A549 (cell line): ENCODE results near the gene TUBG2. TPM values are rescaled to one million over a fixed set of nuclear protein-coding genes. Genes with fewer than 3 reads are reported as not detected.

Experiments
- ATAC-seq, 2 experiments: fragments of 200-7000 bp in 1 of 2; fragments of >200 bp in 1 of 2; cut with Nextera tagmentation in 1 of 2; cut with Tn5 transposase in 1 of 2; 3 replicates each; pipeline versions ENCODE4 v1.8.0 to v1.9.1; 2018 to 2020; ENCODE audit warnings: mild to moderate bottlenecking in 1 of 2, moderate library complexity in 1 of 2
- CTCF ChIA-PET: fragments of 300-600 bp; sonication (Branson Sonifier 250); formaldehyde crosslinking; extraction: SDS; loops from one replicate; lab custom pipeline; 2021; ENCODE audit warnings: antibody characterized with exemption, inconsistent platforms; lab: Yijun Ruan, JAX
- POLR2A ChIA-PET: fragments of 350-600 bp; formaldehyde crosslinking; extraction: SDS; loops from one replicate; lab custom pipeline; 2021; ENCODE audit warnings: antibody characterized with exemption, inconsistent platforms; lab: Yijun Ruan, JAX
- DNase-seq, 2 experiments: peaks; one replicate each; pipeline versions ENCODE4 v3.0.0 to v3.0.0-alpha.2; 2011 to 2016; ENCODE audit warnings: low read depth in 1 of 2, low spot score in 1 of 2
- FAIRE-seq: peaks from 2 replicates; lab custom pipeline; 2011; peaks lifted over from hg19 to GRCh38; lab: Jason Lieb, UNC
- H3K27ac ChIP-seq, 2 experiments: fragments of >200 bp; sonication (Bioruptor Twin); formaldehyde crosslinking; 3 replicates each; pipeline ENCODE4 v1.5.1; 2016 to 2017
- H3K4me1 ChIP-seq: fragments of >200 bp; sonication (Bioruptor Twin); formaldehyde crosslinking; 3 replicates; pipeline ENCODE4 v1.6.1; 2016
- H3K4me2 ChIP-seq: fragments of >200 bp; sonication (Bioruptor Twin); formaldehyde crosslinking; 3 replicates; pipeline ENCODE4 v1.6.1; 2016
- H3K4me3 ChIP-seq: fragments of >200 bp; sonication (Bioruptor Twin); formaldehyde crosslinking; 3 replicates; pipeline ENCODE4 v1.5.1; 2016
- H3K9me3 ChIP-seq: fragments of >200 bp; sonication (Bioruptor Twin); formaldehyde crosslinking; 3 replicates; pipeline ENCODE4 v1.6.1; 2016
- EHMT2 ChIP-seq: fragments of 200-600 bp; sonication (generic); IDR thresholded peaks from 2 replicates; pipeline ENCODE4 v1.6.1; 2016; ENCODE audit warnings: antibody characterized with exemption, low read depth, mild to moderate bottlenecking, moderate library complexity
- EP300 ChIP-seq, 2 experiments: fragments of >200 bp; sonication (Bioruptor Twin); formaldehyde crosslinking; IDR thresholded peaks; 2 replicates in 1 of 2; 3 replicates in 1 of 2; pipeline ENCODE4 v1.6.1; 2016 to 2017
- FOSB ChIP-seq: fragments of 250-450 bp; sonication (Bioruptor Pico); IDR thresholded peaks from 2 replicates; pipeline ENCODE4 v1.5.0; 2020; ENCODE audit warnings: mild to moderate bottlenecking, moderate library complexity
- FOXS1 ChIP-seq: fragments of 250-450 bp; sonication (Bioruptor Pico); IDR thresholded peaks from 2 replicates; pipeline ENCODE4 v1.5.0; 2020; ENCODE audit warnings: mild to moderate bottlenecking, moderate library complexity
- HOXA7 ChIP-seq: fragments of 250-450 bp; sonication (Bioruptor Pico); IDR thresholded peaks from 2 replicates; pipeline ENCODE4 v1.5.0; 2020; ENCODE audit warnings: mild to moderate bottlenecking, moderate library complexity
- HOXB5 ChIP-seq: fragments of 250-450 bp; sonication (Bioruptor Pico); IDR thresholded peaks from 2 replicates; pipeline ENCODE4 v1.5.0; 2020; ENCODE audit warnings: mild to moderate bottlenecking, moderate library complexity
- JUN ChIP-seq, 2 experiments: fragments of >200 bp; sonication (Bioruptor Twin); formaldehyde crosslinking; IDR thresholded peaks; 2 replicates in 1 of 2; 3 replicates in 1 of 2; pipeline ENCODE4 v1.6.1; 2016 to 2017
- KDM5A ChIP-seq: fragments of 200-600 bp; sonication (generic); IDR thresholded peaks from 2 replicates; pipeline ENCODE4 v1.6.1; 2016; ENCODE audit warnings: antibody characterized with exemption, mild to moderate bottlenecking
- MAZ ChIP-seq: fragments of 150-350 bp; IDR thresholded peaks from 2 replicates; pipeline ENCODE4 v1.6.1; 2014; ENCODE audit warnings: antibody characterized with exemption, low read depth, low read length, borderline replicate concordance
- NFE2L2 ChIP-seq: fragments of 150-350 bp; conservative IDR thresholded peaks from 2 replicates; pipeline ENCODE4 v1.6.1; 2014; ENCODE audit warnings: low read length
- NPAS2 ChIP-seq: fragments of 250-450 bp; sonication (Bioruptor Pico); IDR thresholded peaks from 2 replicates; pipeline ENCODE4 v1.8.0; 2022; ENCODE audit warnings: mild to moderate bottlenecking, moderate library complexity, borderline replicate concordance
- NR3C1 ChIP-seq: fragments of >200 bp; sonication (Bioruptor Twin); formaldehyde crosslinking; IDR thresholded peaks from 3 replicates; pipeline ENCODE4 v1.6.1; 2017
- RAD21 ChIP-seq, 2 experiments: fragments of >200 bp in 1 of 2; sonication (Bioruptor Twin) in 1 of 2; formaldehyde crosslinking in 1 of 2; IDR thresholded peaks in 1 of 2; conservative IDR thresholded peaks in 1 of 2; 2 replicates in 1 of 2; 3 replicates in 1 of 2; pipeline ENCODE4 v1.6.1; 2012 to 2018; ENCODE audit warnings: inconsistent platforms in 1 of 2
- RCOR1 ChIP-seq: fragments of 150-350 bp; IDR thresholded peaks from 2 replicates; pipeline ENCODE4 v1.6.1; 2014; ENCODE audit warnings: antibody characterized with exemption, low read length, low read depth
- RFX5 ChIP-seq: fragments of 450-650 bp; IDR thresholded peaks from 2 replicates; pipeline ENCODE4 v1.7.1; 2014; ENCODE audit warnings: antibody characterized with exemption, mild to moderate bottlenecking, moderate library complexity
- RNF2 ChIP-seq: fragments of 200-600 bp; sonication (generic); IDR thresholded peaks from 2 replicates; pipeline ENCODE4 v1.6.1; 2016; ENCODE audit warnings: low read depth, mild to moderate bottlenecking, antibody characterized with exemption, moderate library complexity, borderline replicate concordance
- SMC3 ChIP-seq: fragments of >200 bp; sonication (Bioruptor Twin); formaldehyde crosslinking; IDR thresholded peaks from 3 replicates; pipeline ENCODE4 v1.6.1; 2018; ENCODE audit warnings: inconsistent platforms
- SREBF2 ChIP-seq: fragments of 450-650 bp; IDR thresholded peaks from 2 replicates; pipeline ENCODE4 v1.6.1; 2014; ENCODE audit warnings: mild to moderate bottlenecking, moderate library complexity
- TFCP2L1 ChIP-seq: fragments of 250-450 bp; sonication (Bioruptor Pico); IDR thresholded peaks from 2 replicates; pipeline ENCODE4 v1.5.0; 2021; ENCODE audit warnings: mild to moderate bottlenecking
- ZC3H11A ChIP-seq: fragments of 450-650 bp; IDR thresholded peaks from 2 replicates; pipeline ENCODE4 v1.6.1; 2014; ENCODE audit warnings: antibody characterized with exemption, mild to moderate bottlenecking
- ZFP36 ChIP-seq: fragments of 450-650 bp; IDR thresholded peaks from 2 replicates; pipeline ENCODE4 v1.6.1; 2014; ENCODE audit warnings: borderline replicate concordance; ENCODE audit not compliant: partially characterized antibody
- ZNF302 ChIP-seq: fragments of 250-450 bp; sonication (Bioruptor Pico); IDR thresholded peaks from 2 replicates; pipeline ENCODE4 v1.9.0; 2021; ENCODE audit warnings: inconsistent platforms, mild to moderate bottlenecking, moderate library complexity
- WGBS: methylation state at CpG from one replicate; pipeline ENCODE4 v1.1.6; 2017; ENCODE audit errors: missing lambda C conversion rate; 5-methylcytosine and 5-hydroxymethylcytosine counted together
- polyA plus RNA-seq, 4 experiments: library from polyadenylated mRNA; depleted of rRNA in 3 of 4; stranded (reverse); fragments of >200 nt; fragmentation: RNase III in 1 of 4; extraction: RNeasy Plus Mini Kit Qiagen cat#74134 plus additional on column Dnase treatment in 1 of 4; gene quantifications; 2 replicates in 3 of 4; 3 replicates in 1 of 4; pipeline ENCODE4 v1.2.3, GENCODE V29; 2011 to 2017
- TF ChIP-seq, protein P1 (sequence below): fragments of >200 bp; sonication (Bioruptor Twin); formaldehyde crosslinking; IDR thresholded peaks from 3 replicates; pipeline ENCODE4 v1.5.1; 2016
- TF ChIP-seq, protein P2 (sequence below): IDR thresholded peaks from 2 replicates; pipeline ENCODE4 v1.6.1; 2012
- TF ChIP-seq, protein P3 (sequence below): fragments of 250-450 bp; sonication (Bioruptor Pico); IDR thresholded peaks from 2 replicates; pipeline ENCODE4 v1.5.0; 2021; ENCODE audit warnings: mild to moderate bottlenecking, moderate library complexity, borderline replicate concordance
- TF ChIP-seq, protein P4 (sequence below): fragments of >200 bp; sonication (Bioruptor Twin); formaldehyde crosslinking; IDR thresholded peaks from 2 replicates; pipeline ENCODE4 v1.6.1; 2016

Gene TUBG2
- polyA plus RNA-seq, 2 of the 4 experiments (the other 2 are of a cell fraction): 14.9 to 30.6 TPM

DNA sequence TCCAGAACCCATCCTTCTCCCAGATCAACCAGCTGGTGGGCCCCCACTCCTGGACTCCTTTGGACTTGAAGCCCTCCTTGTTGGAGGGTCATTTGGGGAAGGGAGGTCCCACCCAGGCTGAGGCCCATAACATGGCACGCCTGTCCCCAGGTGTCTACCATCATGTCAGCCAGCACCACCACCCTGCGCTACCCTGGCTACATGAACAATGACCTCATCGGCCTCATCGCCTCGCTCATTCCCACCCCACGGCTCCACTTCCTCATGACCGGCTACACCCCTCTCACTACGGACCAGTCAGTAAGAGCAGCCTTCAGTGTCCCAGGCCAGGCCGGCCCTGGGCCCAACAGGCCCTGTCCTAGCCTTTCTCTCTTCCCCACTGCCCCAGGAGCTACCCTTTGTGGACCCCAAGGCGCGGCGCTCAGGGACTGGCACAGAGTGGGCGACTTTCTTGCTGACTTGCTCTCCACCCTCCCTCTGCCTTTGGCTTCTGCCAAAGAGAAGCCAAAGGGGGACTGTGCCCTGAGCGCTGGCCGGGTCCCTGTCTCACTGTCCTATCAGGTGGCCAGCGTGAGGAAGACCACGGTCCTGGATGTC lies 45.3 kb upstream of the TUBG2 start (continued):
- TF ChIP-seq ZFP36: no peak

DNA sequence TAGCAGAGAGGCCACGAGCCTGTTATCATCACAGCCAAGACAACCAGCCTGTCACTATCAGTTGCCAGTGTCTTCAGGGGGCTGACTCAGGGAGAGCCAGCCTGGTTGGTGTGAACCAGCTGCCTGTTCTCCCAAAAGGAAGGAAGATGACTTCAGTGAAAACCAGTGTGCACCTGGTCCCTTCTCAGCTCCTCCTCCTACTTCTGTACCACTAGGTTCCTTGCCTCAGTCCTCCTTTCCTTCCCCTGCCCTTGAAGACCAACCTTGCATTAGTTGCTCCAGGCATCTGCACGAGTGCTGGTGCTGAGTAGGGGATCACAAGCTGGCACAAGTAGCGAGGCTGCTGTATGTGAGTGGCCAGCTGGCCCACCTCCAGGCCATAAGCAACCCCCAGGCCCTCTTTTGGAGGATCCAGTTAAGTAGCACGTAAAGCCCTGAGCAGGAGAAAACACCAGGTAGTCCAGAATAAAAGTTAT lies 41.1 kb upstream of the TUBG2 start:
- FAIRE-seq: no peak

DNA sequence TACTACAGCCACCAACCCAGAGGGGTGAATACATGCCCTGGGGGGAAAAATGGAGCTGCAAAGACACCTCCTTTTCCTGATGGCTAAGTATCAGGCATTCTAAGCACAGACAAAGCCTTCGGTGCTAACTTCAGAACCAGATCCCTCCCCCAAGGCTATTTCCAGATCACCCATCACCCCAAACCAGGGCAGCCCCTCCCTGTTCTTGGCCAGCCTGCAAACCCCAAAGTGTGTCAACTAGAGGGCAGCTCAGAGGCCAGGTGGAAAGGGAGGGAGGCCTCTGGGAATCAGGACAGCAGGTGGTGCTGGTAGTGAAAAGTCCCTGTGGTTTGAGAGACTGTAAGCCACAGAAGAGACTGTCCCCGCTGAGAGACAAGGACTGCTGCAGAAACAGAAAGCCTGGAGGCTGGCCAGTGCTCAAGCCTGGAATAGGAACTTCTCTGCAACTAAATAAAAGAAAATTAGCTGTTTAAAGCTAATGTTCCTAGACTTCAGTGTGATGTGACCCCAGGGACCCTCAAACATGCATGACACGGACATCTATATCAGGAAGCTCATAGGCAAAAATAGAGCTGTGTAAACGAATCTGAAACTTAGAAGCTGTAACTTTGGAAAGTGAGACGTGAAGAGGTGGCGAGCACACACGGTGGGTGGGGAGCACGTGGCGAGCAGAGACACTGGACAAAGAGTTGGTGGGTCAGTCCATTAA lies 40.5 kb upstream of the TUBG2 start:
- TF ChIP-seq JUN (IDR thresholded peaks at IDR 0.05) (peak in 1 of 2 experiments; percentile 19; a peak in 1 of 5 replicates), ZC3H11A (no peak), KDM5A (no peak), SMC3 (peak; percentile 58), EHMT2 (no peak), RNF2 (no peak), FOXS1 (CRISPR knock-in tag) (no peak), RAD21 (conservative IDR thresholded peaks at IDR 0.05 in 1 of 2, IDR thresholded peaks at IDR 0.05 in 1 of 2) (peak; percentile 54 to 64)
- TF ChIP-seq, protein P1, sequence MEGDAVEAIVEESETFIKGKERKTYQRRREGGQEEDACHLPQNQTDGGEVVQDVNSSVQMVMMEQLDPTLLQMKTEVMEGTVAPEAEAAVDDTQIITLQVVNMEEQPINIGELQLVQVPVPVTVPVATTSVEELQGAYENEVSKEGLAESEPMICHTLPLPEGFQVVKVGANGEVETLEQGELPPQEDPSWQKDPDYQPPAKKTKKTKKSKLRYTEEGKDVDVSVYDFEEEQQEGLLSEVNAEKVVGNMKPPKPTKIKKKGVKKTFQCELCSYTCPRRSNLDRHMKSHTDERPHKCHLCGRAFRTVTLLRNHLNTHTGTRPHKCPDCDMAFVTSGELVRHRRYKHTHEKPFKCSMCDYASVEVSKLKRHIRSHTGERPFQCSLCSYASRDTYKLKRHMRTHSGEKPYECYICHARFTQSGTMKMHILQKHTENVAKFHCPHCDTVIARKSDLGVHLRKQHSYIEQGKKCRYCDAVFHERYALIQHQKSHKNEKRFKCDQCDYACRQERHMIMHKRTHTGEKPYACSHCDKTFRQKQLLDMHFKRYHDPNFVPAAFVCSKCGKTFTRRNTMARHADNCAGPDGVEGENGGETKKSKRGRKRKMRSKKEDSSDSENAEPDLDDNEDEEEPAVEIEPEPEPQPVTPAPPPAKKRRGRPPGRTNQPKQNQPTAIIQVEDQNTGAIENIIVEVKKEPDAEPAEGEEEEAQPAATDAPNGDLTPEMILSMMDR: peak; percentile 41
- TF ChIP-seq, protein P2, sequence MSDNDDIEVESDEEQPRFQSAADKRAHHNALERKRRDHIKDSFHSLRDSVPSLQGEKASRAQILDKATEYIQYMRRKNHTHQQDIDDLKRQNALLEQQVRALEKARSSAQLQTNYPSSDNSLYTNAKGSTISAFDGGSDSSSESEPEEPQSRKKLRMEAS: peak; percentile 41; the same call in 1 of the 2 replicates
- TF ChIP-seq, protein P3, sequence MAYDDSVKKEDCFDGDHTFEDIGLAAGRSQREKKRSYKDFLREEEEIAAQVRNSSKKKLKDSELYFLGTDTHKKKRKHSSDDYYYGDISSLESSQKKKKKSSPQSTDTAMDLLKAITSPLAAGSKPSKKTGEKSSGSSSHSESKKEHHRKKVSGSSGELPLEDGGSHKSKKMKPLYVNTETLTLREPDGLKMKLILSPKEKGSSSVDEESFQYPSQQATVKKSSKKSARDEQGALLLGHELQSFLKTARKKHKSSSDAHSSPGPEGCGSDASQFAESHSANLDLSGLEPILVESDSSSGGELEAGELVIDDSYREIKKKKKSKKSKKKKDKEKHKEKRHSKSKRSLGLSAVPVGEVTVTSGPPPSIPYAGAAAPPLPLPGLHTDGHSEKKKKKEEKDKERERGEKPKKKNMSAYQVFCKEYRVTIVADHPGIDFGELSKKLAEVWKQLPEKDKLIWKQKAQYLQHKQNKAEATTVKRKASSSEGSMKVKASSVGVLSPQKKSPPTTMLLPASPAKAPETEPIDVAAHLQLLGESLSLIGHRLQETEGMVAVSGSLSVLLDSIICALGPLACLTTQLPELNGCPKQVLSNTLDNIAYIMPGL (CRISPR knock-in tag): no peak
- TF ChIP-seq, all 56 proteins: peak for 5
- H3K27ac ChIP-seq: no peak overlapping the region
- FAIRE-seq: no peak

More for the DNA sequence above, 41.1 kb upstream of the TUBG2 start:
- 57% methylated on average over 4 of the region's 4 CpGs for WGBS
- TF ChIP-seq HOXA7 (CRISPR knock-in tag): no peak
- TF ChIP-seq EHMT2: no peak
- TF ChIP-seq RCOR1: no peak
- no peak for TF ChIP-seq EP300 (IDR thresholded peaks at IDR 0.05)
- TF ChIP-seq NPAS2 (CRISPR knock-in tag): no peak
- TF ChIP-seq KDM5A: no peak
- TF ChIP-seq NFE2L2: no peak
- TF ChIP-seq TFCP2L1 (CRISPR knock-in tag): no peak
- no peak for TF ChIP-seq NR3C1
- no peak for TF ChIP-seq RNF2
- TF ChIP-seq JUN (IDR thresholded peaks at IDR 0.05): no peak
- no peak for TF ChIP-seq FOSB
- TF ChIP-seq, protein P3 (CRISPR knock-in tag): no peak
- no peak for TF ChIP-seq RFX5
- TF ChIP-seq SREBF2: no peak
- no peak for TF ChIP-seq HOXB5 (CRISPR knock-in tag)
- no peak for TF ChIP-seq ZNF302 (CRISPR knock-in tag)
- TF ChIP-seq, protein P1: no peak
- TF ChIP-seq, protein P4, sequence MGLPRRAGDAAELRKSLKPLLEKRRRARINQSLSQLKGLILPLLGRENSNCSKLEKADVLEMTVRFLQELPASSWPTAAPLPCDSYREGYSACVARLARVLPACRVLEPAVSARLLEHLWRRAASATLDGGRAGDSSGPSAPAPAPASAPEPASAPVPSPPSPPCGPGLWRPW: no peak
- TF ChIP-seq MAZ: no peak
- peaks cover 13% of the 10 kb centered on the region for H3K4me1 ChIP-seq
- H3K27ac ChIP-seq: no peak overlapping the region
- H3K9me3 ChIP-seq: no peaks in the 10 kb centered on the region
- DNase-seq (no peak), ATAC-seq (peak; percentile 19 to 28; a peak in 5 of 6 replicates)
- H3K4me2 ChIP-seq: no peak overlapping the region
- no peak overlapping the region for H3K4me3 ChIP-seq
- ChIA-PET CTCF (interaction anchor here (0.6 to 7.7 kb wide), 29 partner anchors 9 to 396 kb away, joined by 3 to 75 read pairs (median 6); partner anchors contain the start of genes CCR10, PLEKHH3, PSMC3IP and RAMP2), POLR2A (interaction anchor here (0.8 to 1.5 kb wide), 7 partner anchors 9 to 206 kb away, joined by 3 to 21 read pairs (median 4); partner anchors contain the start of genes BECN1, RETREG3, TUBG1 and TUBG2)

More for the DNA sequence above, 40.5 kb upstream of the TUBG2 start:
- CTCF ChIA-PET: interaction anchor here (0.6 to 7.7 kb wide), 27 partner anchors 10 to 396 kb away, joined by 3 to 75 read pairs (median 6); partner anchors contain the start of genes CCR10, PLEKHH3, PSMC3IP and RAMP2
- peaks cover 16% of the 10 kb centered on the region for H3K4me1 ChIP-seq
- no peaks in the 10 kb centered on the region for H3K9me3 ChIP-seq
- peak; percentile 83 to 85 for ATAC-seq
- DNase-seq: peak; percentile 58 to 65
- WGBS: 70% methylated on average over 9 of the region's 9 CpGs
- H3K4me2 ChIP-seq: no peak overlapping the region
- no peak overlapping the region for H3K4me3 ChIP-seq
- POLR2A ChIA-PET: interaction anchor here (0.8 to 1.5 kb wide), 7 partner anchors 9 to 206 kb away, joined by 3 to 21 read pairs (median 4); partner anchors contain the start of genes BECN1, RETREG3, TUBG1 and TUBG2
